Stimulated activated CD4-positive, alpha-beta T cell treated with anti-CD3 and anti-CD28 coated beads, TNF-alpha, amount 100 ng/mL, for 48 hours (primary cell): ENCODE results near the gene NPY2R.

Experiments
- DNase-seq, 3 donors: peaks; one replicate each; pipeline ENCODE4 v3.0.0-alpha.2; 2020; ENCODE audit warnings: low read depth in 3 of 3

NPY2R gene

DNA sequence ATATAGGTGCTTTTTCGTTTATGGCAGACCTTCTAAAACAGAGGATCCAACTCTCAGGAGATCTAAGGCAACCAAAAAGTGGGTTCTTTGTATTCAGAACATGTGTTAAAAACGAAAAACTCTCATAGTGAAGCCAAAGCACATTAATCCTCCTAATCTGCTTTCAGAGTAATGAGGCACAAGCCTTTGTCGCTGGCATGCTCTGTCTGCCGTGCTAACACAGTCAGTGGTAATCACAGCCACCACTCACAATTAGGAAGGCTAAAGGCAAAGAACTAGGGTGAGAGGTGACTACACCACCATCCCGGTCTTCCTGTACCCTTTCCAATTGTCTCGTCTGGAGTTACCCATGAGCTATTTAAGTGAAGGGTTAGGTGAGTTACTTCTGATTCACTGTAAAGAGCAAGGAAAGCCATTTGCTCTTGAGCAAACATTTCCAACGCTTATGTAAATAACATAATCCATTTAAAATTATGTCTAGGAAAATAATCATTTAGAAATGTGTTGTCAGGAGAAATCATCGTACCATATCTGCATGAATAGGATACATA, 40.7 kb downstream of the NPY2R start:
- no peak for DNase-seq

- no peak for DNase-seq
Measured at GRCh38 chr4:155252327-155252726, 43.9 kb downstream of the NPY2R start.

- no peak for DNase-seq
Measured at GRCh38 chr4:155263480-155263879, 55.0 kb downstream of the NPY2R start.

DNA sequence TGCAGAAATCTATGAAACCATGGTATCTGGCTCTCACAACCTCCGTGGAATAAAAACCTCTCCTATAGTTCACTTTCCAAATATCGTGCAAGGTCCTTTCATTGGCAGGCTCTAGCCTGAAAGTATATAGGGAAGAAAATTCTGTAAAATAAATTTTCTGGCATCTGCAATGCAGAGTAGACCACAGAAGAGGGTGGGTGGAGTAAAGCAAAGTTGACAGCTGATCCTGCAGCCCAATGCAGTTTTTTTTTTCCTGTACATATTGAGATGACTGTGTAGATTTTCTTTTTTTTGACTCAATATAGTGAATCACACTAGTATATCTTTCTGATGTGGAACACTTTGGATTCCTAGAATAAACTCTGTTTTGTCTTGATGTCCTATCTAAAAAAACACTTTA, 56.7 kb downstream of the NPY2R start:
- DNase-seq = no peak
